ENCODE data around the gene ZG16B. TPM values are rescaled to one million over a fixed set of nuclear protein-coding genes. Genes with fewer than 3 reads are reported as not detected.

The ZG16B gene
- total RNA-seq, 2 experiments from 2014 or later, result 2.3 to 3.1 TPM

- H3K36me3 Mint-ChIP-seq (ENCODE audit: low read depth), result peaks cover 7% of the 10 kb centered on the region
- H3K4me1 Mint-ChIP-seq, result peaks cover 10% of the 10 kb centered on the region
- H3K27ac Mint-ChIP-seq, result no peak within 1 kb of the TSS
- H3K27me3 Mint-ChIP-seq, result peaks cover 12% of the 10 kb centered on the region
- ChIA-PET CTCF (no interaction called here), POLR2A (no interaction called here)
- H3K9me3 Mint-ChIP-seq, result peaks cover 17% of the 10 kb centered on the region
- DNase-seq, result no peak
- H3K4me3 Mint-ChIP-seq, result no peak within 1 kb of the TSS
Observed at GRCh38 chr16:2857451-2858244, 27.5 kb downstream of the ZG16B start, which contains the start of gene PRSS22. Gene PRSS22, minus strand, starts transcription at chr16:2858170. Its CDS starts 66 bp downstream, at chr16:2858104.

- DNase-seq, result no peak
- ChIA-PET POLR2A (no interaction called here), CTCF (no interaction called here)
- H3K9me3 Mint-ChIP-seq, result peaks cover 17% of the 10 kb centered on the region
- no peak overlapping the region for H3K27ac Mint-ChIP-seq
- peaks cover 12% of the 10 kb centered on the region for H3K27me3 Mint-ChIP-seq
- no peak overlapping the region for H3K4me3 Mint-ChIP-seq
- H3K4me1 Mint-ChIP-seq, result peaks cover 10% of the 10 kb centered on the region
- peaks cover 7% of the 10 kb centered on the region for H3K36me3 Mint-ChIP-seq (ENCODE audit: low read depth)
Observed at GRCh38 chr16:2858245-2859025, 28.3 kb downstream of the ZG16B start.

- Mint-ChIP-seq H3K4me3 (no peak overlapping the region), H3K4me1 (peaks cover 7% of the 10 kb centered on the region), H3K27me3 (peaks cover 18% of the 10 kb centered on the region), H3K36me3 (ENCODE audit: low read depth) (no peaks in the 10 kb centered on the region), H3K9me3 (peaks cover 8% of the 10 kb centered on the region), H3K27ac (no peak overlapping the region)
- CTCF ChIA-PET, result no interaction called here
- POLR2A ChIA-PET, result no interaction called here
- no peak for DNase-seq
Observed at GRCh38 chr16:2859686-2860265, 29.7 kb downstream of the ZG16B start.

- H3K36me3 Mint-ChIP-seq (ENCODE audit: low read depth), result no peaks in the 10 kb centered on the region
- POLR2A ChIA-PET, result no interaction called here
- no peak overlapping the region for H3K27ac Mint-ChIP-seq
- peaks cover 6% of the 10 kb centered on the region for H3K9me3 Mint-ChIP-seq
- H3K4me3 Mint-ChIP-seq, result no peak overlapping the region
- H3K27me3 Mint-ChIP-seq, result peaks cover 18% of the 10 kb centered on the region
- peaks cover 7% of the 10 kb centered on the region for H3K4me1 Mint-ChIP-seq
- CTCF ChIA-PET, result no interaction called here
- no peak for DNase-seq
Observed at GRCh38 chr16:2860826-2861567, 30.9 kb downstream of the ZG16B start.

- no peak for DNase-seq
- POLR2A ChIA-PET, result no interaction called here
- H3K4me3 Mint-ChIP-seq, result no peak overlapping the region
- CTCF ChIA-PET, result interaction anchor here (1.2 to 2.3 kb wide), 2 partner anchors 9 to 27 kb away, joined by 3 to 12 read pairs; no protein-coding TSS in a partner anchor
- no peak overlapping the region for H3K27ac Mint-ChIP-seq
- peaks cover 6% of the 10 kb centered on the region for H3K9me3 Mint-ChIP-seq
- no peaks in the 10 kb centered on the region for H3K36me3 Mint-ChIP-seq (ENCODE audit: low read depth)
- H3K27me3 Mint-ChIP-seq, result peaks cover 9% of the 10 kb centered on the region
- H3K4me1 Mint-ChIP-seq, result peaks cover 23% of the 10 kb centered on the region
Observed at GRCh38 chr16:2865651-2866050, 35.5 kb downstream of the ZG16B start.

- ChIA-PET CTCF (interaction anchor here (0.9 to 2.3 kb wide), 3 partner anchors 10 to 27 kb away, joined by 3 to 12 read pairs (median 4); no protein-coding TSS in a partner anchor), POLR2A (interaction anchor here (0.7 kb wide), 1 partner anchor 82 kb away, joined by 3 read pairs; no protein-coding TSS in a partner anchor)
- Mint-ChIP-seq H3K4me3 (no peak overlapping the region), H3K9me3 (peaks cover 1% of the 10 kb centered on the region), H3K4me1 (peaks cover 23% of the 10 kb centered on the region), H3K27me3 (peaks cover 6% of the 10 kb centered on the region), H3K27ac (peak overlapping the region; percentile 20), H3K36me3 (ENCODE audit: low read depth) (no peaks in the 10 kb centered on the region)
- no peak for DNase-seq
Observed at GRCh38 chr16:2866431-2866830, 36.3 kb downstream of the ZG16B start.

- CTCF ChIA-PET, result interaction anchor here (0.6 to 1.8 kb wide), 29 partner anchors 11 to 1654 kb away, joined by 3 to 18 read pairs (median 4); partner anchors contain the start of genes AMDHD2, CLDN6, FLYWCH1 and FLYWCH2
- H3K4me1 Mint-ChIP-seq, result peaks cover 23% of the 10 kb centered on the region
- H3K9me3 Mint-ChIP-seq, result no peaks in the 10 kb centered on the region
- peak overlapping the region; percentile 74 for H3K27ac Mint-ChIP-seq
- H3K36me3 Mint-ChIP-seq (ENCODE audit: low read depth), result no peaks in the 10 kb centered on the region
- POLR2A ChIA-PET, result no interaction called here
- peak overlapping the region; percentile 76 for H3K4me3 Mint-ChIP-seq
- no peak for DNase-seq
- peaks cover 6% of the 10 kb centered on the region for H3K27me3 Mint-ChIP-seq
Observed at GRCh38 chr16:2867661-2867986, 37.5 kb downstream of the ZG16B start.

GRCh38 chr16:2867987-2868789, 38.1 kb downstream of the ZG16B start:
- H3K9me3 Mint-ChIP-seq, result no peaks in the 10 kb centered on the region
- ChIA-PET CTCF (interaction anchor here (0.6 to 1.8 kb wide), 37 partner anchors 10 to 1654 kb away, joined by 3 to 18 read pairs (median 4); partner anchors contain the start of genes AMDHD2, CLDN6, FLYWCH1 and FLYWCH2), POLR2A (no interaction called here)
- H3K4me3 Mint-ChIP-seq, result peak overlapping the region; percentile 76
- H3K27me3 Mint-ChIP-seq, result peaks cover 6% of the 10 kb centered on the region
- H3K4me1 Mint-ChIP-seq, result peaks cover 23% of the 10 kb centered on the region
- no peaks in the 10 kb centered on the region for H3K36me3 Mint-ChIP-seq (ENCODE audit: low read depth)
- DNase-seq, result peak; percentile 93
- peak overlapping the region; percentile 74 for H3K27ac Mint-ChIP-seq

- ChIA-PET POLR2A (no interaction called here), CTCF (interaction anchor here (1.0 to 1.5 kb wide), 2 partner anchors 33 to 41 kb away, joined by 4 read pairs; no protein-coding TSS in a partner anchor)
- Mint-ChIP-seq H3K4me3 (no peak overlapping the region), H3K36me3 (ENCODE audit: low read depth) (no peaks in the 10 kb centered on the region), H3K4me1 (peaks cover 26% of the 10 kb centered on the region), H3K27me3 (peaks cover 4% of the 10 kb centered on the region), H3K9me3 (no peaks in the 10 kb centered on the region), H3K27ac (no peak overlapping the region)
- no peak for DNase-seq
Observed at GRCh38 chr16:2871926-2872325, 41.8 kb downstream of the ZG16B start.

GRCh38 chr16:2874032-2874911, 44.2 kb downstream of the ZG16B start:
- no peak overlapping the region for H3K4me3 Mint-ChIP-seq
- DNase-seq, result no peak
- no peaks in the 10 kb centered on the region for H3K36me3 Mint-ChIP-seq (ENCODE audit: low read depth)
- peak overlapping the region; percentile 31 for H3K27ac Mint-ChIP-seq
- ChIA-PET CTCF (interaction anchor here (0.6 to 1.8 kb wide), 10 partner anchors 9 to 154 kb away, joined by 3 to 5 read pairs (median 3); partner anchors contain the start of gene FLYWCH2), POLR2A (no interaction called here)
- peaks cover 4% of the 10 kb centered on the region for H3K27me3 Mint-ChIP-seq
- H3K9me3 Mint-ChIP-seq, result no peaks in the 10 kb centered on the region
- peaks cover 10% of the 10 kb centered on the region for H3K4me1 Mint-ChIP-seq

- CTCF ChIA-PET, result interaction anchor here (0.6 to 1.8 kb wide), 9 partner anchors 8 to 153 kb away, joined by 3 to 5 read pairs (median 3); partner anchors contain the start of gene FLYWCH2
- POLR2A ChIA-PET, result no interaction called here
- DNase-seq, result peak; percentile 69
- Mint-ChIP-seq H3K9me3 (no peaks in the 10 kb centered on the region), H3K36me3 (ENCODE audit: low read depth) (no peaks in the 10 kb centered on the region), H3K27me3 (peaks cover 7% of the 10 kb centered on the region), H3K27ac (no peak overlapping the region), H3K4me3 (no peak overlapping the region), H3K4me1 (peaks cover 10% of the 10 kb centered on the region)
Observed at GRCh38 chr16:2874912-2875362, 44.8 kb downstream of the ZG16B start.

Measured in activated CD4-positive, alpha-beta T cell treated with anti-CD3 and anti-CD28 coated beads, Interleukin-2, amount 10 ng/mL, durations not matched to agents 7 days and 5 days (primary cell).